ENCODE measurements around the gene MPP3.

GRCh38 chr17:43877031-43877430 lies 44.1 kb upstream of the MPP3 start:
- TF ChIP-seq POLR2A (IDR thresholded peaks at IDR 0.05; ENCODE audit: low read depth, low read length) (no peak), POLR2AphosphoS5 (IDR thresholded peaks at IDR 0.05; ENCODE audit: low read depth, low read length) (no peak), TAF1 (IDR thresholded peaks at IDR 0.05; ENCODE audit: borderline replicate concordance, low read depth, low read length) (no peak)

Data from GM12892 (cell line).